ENCODE measurements around the gene SLAMF6. TPM values are rescaled to one million over a fixed set of nuclear protein-coding genes. Genes with fewer than 3 reads are reported as not detected.

SLAMF6 gene
- total RNA-seq, 1 donor from 2014 or later = 0.52 TPM

DNA sequence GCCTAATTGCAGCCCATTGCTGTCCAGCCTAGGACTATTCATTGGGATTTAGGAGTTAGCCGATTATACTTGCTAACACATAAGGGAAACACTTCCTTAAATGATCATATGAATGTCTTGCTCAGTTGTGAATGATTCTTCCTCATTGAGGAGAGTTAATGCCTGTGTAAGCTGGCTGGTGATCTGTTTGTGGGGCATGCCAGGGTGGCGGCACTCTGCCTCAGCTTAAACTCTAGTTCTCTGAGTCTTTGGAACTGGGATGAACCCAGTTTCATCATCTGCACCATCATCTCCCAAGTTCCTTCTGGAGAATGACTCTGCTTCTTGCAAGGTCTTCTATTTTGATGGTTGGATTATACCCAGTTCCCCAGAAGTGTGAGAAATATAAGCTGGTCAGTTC, 23.9 kb upstream of the SLAMF6 start:
- H3K9me3 ChIP-seq (ENCODE audit: control insufficient read depth in 3 of 3, low read length in 3 of 3) = no peaks in the 10 kb centered on the region
- no peak overlapping the region for H3K27ac ChIP-seq (ENCODE audit: low read depth, low read length)
- H3K4me3 ChIP-seq (ENCODE audit: low read length in 3 of 3) = no peak overlapping the region
- no peaks in the 10 kb centered on the region for H3K36me3 ChIP-seq (ENCODE audit: control insufficient read depth in 3 of 3, insufficient read depth in 3 of 3, low read length in 3 of 3)
- H3K9ac ChIP-seq (ENCODE audit: low read depth in 1 of 3, low read length in 3 of 3) = no peak overlapping the region
- H3K4me1 ChIP-seq (ENCODE audit: control insufficient read depth in 3 of 3, insufficient read depth in 3 of 3, low read length in 3 of 3) = peaks cover 0 to 3% (median 0%) of the 10 kb centered on the region in 3 donors
- peaks cover 0 to 6% (median 0%) of the 10 kb centered on the region in 3 donors for H3K27me3 ChIP-seq (ENCODE audit: control insufficient read depth in 3 of 3, insufficient read depth in 3 of 3, low read length in 3 of 3)

DNA sequence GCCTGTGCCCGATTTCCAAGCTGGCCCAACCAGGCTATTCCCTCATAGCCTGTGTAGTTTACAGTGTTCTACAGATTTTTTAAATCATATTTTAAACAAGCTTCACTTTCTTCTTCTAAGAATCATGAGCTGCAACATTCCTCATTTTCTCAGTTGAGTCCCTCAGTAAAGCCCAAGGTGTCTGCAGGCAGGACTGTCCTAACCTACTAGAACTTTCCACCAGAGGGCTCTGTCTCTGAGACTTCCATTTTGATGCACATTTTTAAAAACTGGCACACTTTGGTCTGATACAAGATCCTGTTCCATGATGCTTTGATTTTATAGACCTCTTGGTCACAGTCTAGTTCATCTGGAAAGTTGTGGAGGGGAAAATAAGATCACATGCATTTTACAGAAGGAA, 21.6 kb upstream of the SLAMF6 start:
- no peak overlapping the region for H3K9ac ChIP-seq (ENCODE audit: low read depth in 1 of 3, low read length in 3 of 3)
- no peaks in the 10 kb centered on the region for H3K9me3 ChIP-seq (ENCODE audit: control insufficient read depth in 3 of 3, low read length in 3 of 3)
- no peaks in the 10 kb centered on the region for H3K36me3 ChIP-seq (ENCODE audit: control insufficient read depth in 3 of 3, insufficient read depth in 3 of 3, low read length in 3 of 3)
- no peak overlapping the region for H3K27ac ChIP-seq (ENCODE audit: low read depth, low read length)
- no peak overlapping the region for H3K4me3 ChIP-seq (ENCODE audit: low read length in 3 of 3)
- H3K4me1 ChIP-seq (ENCODE audit: control insufficient read depth in 3 of 3, insufficient read depth in 3 of 3, low read length in 3 of 3) = peaks cover 0 to 3% (median 0%) of the 10 kb centered on the region in 3 donors
- no peaks in the 10 kb centered on the region for H3K27me3 ChIP-seq (ENCODE audit: control insufficient read depth in 3 of 3, insufficient read depth in 3 of 3, low read length in 3 of 3)

DNA sequence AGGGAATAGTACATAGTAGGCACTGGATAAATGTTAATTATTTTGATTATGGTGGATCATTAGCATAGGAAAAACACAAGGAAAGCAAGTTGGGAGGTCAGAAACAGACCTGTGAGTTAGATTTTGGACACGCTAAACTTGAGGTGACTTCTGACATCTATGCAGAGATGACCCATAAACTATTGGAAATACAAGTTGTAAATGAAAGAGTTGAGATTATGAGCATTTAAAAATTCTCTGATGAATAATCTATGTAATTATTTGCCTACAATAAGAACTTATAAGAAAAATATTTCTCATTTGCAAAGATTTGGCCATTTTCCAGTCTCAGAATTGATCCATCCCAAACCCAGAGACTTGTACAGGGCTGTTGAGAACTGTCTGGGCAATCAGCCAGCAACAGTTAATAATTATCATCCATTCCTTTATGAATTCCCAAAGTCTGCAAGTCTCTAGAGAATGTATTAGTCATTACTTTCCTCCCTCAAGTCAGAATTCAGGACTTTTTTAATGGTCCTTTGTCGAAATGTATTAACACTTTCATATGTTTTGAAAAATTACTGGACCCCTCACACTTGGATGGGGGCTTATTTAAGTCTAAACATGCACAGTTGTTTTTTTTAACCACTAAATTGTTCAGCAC, 19.4 kb upstream of the SLAMF6 start:
- Histone ChIP-seq H3K27ac (ENCODE audit: low read depth, low read length) (no peak overlapping the region), H3K4me1 (ENCODE audit: control insufficient read depth in 3 of 3, insufficient read depth in 3 of 3, low read length in 3 of 3) (no peaks in the 10 kb centered on the region)

DNA sequence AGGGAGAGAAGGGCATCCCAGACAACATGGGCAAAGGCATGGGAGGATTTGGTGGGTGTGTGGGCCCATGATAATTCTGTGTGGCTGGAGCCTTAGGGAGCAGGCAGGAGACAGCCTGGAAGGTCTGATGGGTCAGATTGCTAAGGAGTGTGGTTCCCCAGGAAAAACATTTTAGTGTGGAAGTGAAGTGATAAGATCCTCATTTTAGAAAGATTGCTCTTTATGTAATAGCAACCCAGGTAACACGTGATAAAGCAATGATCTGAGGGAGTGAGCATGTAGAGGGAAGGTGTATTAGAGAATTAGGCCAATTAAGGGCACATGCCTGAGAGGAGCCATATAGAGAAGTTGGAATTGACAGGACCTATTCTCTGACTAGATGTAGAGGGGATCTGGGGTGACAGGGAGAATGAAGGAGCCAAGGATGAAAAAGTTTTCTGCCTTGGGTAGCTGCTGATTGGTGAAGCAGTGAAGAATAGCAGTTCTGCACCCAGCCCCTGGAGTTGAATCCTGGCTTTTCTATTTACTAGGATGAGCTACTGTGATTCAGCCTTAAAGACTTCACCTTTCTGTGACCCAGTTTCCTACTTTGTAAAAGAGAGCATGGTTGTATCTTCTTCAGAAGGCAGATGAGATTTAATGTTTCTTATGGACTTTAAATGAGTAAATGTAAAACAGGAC, 18.7 kb upstream of the SLAMF6 start:
- no peak overlapping the region for H3K4me3 ChIP-seq (ENCODE audit: low read length in 3 of 3)
- H3K4me1 ChIP-seq (ENCODE audit: control insufficient read depth in 3 of 3, insufficient read depth in 3 of 3, low read length in 3 of 3) = no peaks in the 10 kb centered on the region
- no peaks in the 10 kb centered on the region for H3K9me3 ChIP-seq (ENCODE audit: control insufficient read depth in 3 of 3, low read length in 3 of 3)
- H3K9ac ChIP-seq (ENCODE audit: low read depth in 1 of 3, low read length in 3 of 3) = no peak overlapping the region
- no peaks in the 10 kb centered on the region for H3K27me3 ChIP-seq (ENCODE audit: control insufficient read depth in 3 of 3, insufficient read depth in 3 of 3, low read length in 3 of 3)
- H3K36me3 ChIP-seq (ENCODE audit: control insufficient read depth in 3 of 3, insufficient read depth in 3 of 3, low read length in 3 of 3) = no peaks in the 10 kb centered on the region
- H3K27ac ChIP-seq (ENCODE audit: low read depth, low read length) = no peak overlapping the region

More for the DNA sequence above, 19.4 kb upstream of the SLAMF6 start:
- Histone ChIP-seq H3K36me3 (ENCODE audit: control insufficient read depth in 3 of 3, insufficient read depth in 3 of 3, low read length in 3 of 3) (no peaks in the 10 kb centered on the region), H3K27me3 (ENCODE audit: control insufficient read depth in 3 of 3, insufficient read depth in 3 of 3, low read length in 3 of 3) (no peaks in the 10 kb centered on the region), H3K9ac (ENCODE audit: low read depth in 1 of 3, low read length in 3 of 3) (no peak overlapping the region), H3K9me3 (ENCODE audit: control insufficient read depth in 3 of 3, low read length in 3 of 3) (no peaks in the 10 kb centered on the region), H3K4me3 (ENCODE audit: low read length in 3 of 3) (no peak overlapping the region)

DNA sequence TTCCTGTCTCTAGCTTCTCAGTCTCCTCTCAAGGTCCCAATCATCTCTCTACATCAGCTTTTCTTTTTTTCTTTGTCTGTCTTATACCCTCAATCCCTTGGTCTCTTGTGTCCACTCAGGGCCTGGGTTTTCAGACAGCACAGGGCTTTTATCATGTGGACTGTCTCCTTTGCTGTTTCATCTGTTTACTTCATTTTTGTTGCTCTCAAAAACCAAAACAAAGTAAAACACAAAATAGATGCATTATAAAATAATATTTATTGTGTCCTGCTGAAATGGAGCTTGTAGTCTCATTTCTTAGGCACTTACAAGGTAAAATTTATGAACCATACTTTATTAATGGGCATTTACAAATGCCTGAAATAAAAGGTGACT, 17.8 kb upstream of the SLAMF6 start:
- Histone ChIP-seq H3K36me3 (ENCODE audit: control insufficient read depth in 3 of 3, insufficient read depth in 3 of 3, low read length in 3 of 3) (no peaks in the 10 kb centered on the region), H3K27ac (ENCODE audit: low read depth, low read length) (no peak overlapping the region), H3K4me1 (ENCODE audit: control insufficient read depth in 3 of 3, insufficient read depth in 3 of 3, low read length in 3 of 3) (no peaks in the 10 kb centered on the region), H3K9me3 (ENCODE audit: control insufficient read depth in 3 of 3, low read length in 3 of 3) (peaks cover 0 to 2% (median 0%) of the 10 kb centered on the region in 3 donors), H3K4me3 (ENCODE audit: low read length in 3 of 3) (no peak overlapping the region), H3K27me3 (ENCODE audit: control insufficient read depth in 3 of 3, insufficient read depth in 3 of 3, low read length in 3 of 3) (no peaks in the 10 kb centered on the region), H3K9ac (ENCODE audit: low read depth in 1 of 3, low read length in 3 of 3) (no peak overlapping the region)

DNA sequence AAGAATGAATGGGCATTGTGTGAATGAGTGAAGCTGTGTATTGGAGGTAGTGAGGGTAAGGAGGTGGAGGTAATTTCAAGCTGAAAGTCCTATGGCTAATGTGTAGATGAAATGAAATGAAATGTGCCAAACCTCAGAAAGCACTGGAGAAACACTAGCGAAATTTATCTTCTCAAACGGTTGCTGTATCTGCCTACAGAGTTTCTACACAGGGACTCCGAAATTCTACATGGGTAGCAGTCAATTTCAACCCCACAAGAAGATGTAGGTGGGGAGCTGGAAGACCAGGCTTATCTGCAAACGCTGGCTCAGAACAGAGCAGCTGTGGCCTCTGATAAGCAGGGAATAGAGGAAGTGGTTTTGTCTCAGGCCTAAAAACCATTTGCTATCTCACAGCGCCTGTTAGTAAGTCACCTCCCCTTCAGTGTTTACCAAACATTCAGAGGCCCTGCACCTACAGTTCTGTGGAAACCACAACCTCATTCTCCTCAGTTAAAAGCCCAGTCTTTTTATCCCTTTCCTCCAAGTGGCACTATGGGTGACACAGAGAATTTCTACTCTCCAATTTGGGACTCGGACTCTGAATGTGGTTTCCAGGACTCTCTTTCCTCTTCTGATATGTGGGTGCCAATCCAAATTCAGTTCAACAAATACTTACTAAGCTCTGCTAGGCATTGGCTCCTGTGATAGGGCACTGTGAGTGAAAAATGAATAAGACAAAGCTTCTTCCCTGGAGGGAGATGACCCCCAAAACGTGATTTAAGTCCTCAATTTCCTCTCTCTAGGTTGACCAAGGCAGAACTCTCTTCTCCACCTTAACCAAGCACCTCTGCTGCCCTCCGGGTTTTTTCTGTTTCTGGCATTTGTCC, 17.2 kb upstream of the SLAMF6 start:
- no peak overlapping the region for H3K4me3 ChIP-seq (ENCODE audit: low read length in 3 of 3)
- H3K4me1 ChIP-seq (ENCODE audit: control insufficient read depth in 3 of 3, insufficient read depth in 3 of 3, low read length in 3 of 3) = no peaks in the 10 kb centered on the region
- no peak overlapping the region for H3K27ac ChIP-seq (ENCODE audit: low read depth, low read length)
- H3K36me3 ChIP-seq (ENCODE audit: control insufficient read depth in 3 of 3, insufficient read depth in 3 of 3, low read length in 3 of 3) = no peaks in the 10 kb centered on the region
- H3K9me3 ChIP-seq (ENCODE audit: control insufficient read depth in 3 of 3, low read length in 3 of 3) = peaks cover 0 to 4% (median 0%) of the 10 kb centered on the region in 3 donors
- no peak overlapping the region for H3K9ac ChIP-seq (ENCODE audit: low read depth in 1 of 3, low read length in 3 of 3)
- H3K27me3 ChIP-seq (ENCODE audit: control insufficient read depth in 3 of 3, insufficient read depth in 3 of 3, low read length in 3 of 3) = no peaks in the 10 kb centered on the region

DNA sequence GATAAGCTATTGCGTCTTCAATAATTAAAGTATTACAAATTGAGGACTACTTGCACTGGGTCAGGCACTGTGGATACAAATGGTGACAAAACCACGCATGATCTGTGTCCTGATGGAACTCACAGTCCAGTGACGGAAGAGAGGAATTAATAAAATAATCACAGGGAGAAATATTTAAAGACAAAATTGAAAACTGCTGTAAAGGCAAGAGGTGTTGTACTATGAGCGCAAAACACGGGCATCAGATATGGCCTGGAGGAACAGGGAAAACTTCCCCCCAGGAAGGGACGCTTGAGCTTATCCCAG, 16.6 kb upstream of the SLAMF6 start:
- no peaks in the 10 kb centered on the region for H3K4me1 ChIP-seq (ENCODE audit: control insufficient read depth in 3 of 3, insufficient read depth in 3 of 3, low read length in 3 of 3)
- no peaks in the 10 kb centered on the region for H3K36me3 ChIP-seq (ENCODE audit: control insufficient read depth in 3 of 3, insufficient read depth in 3 of 3, low read length in 3 of 3)
- no peak overlapping the region for H3K27ac ChIP-seq (ENCODE audit: low read depth, low read length)
- H3K9ac ChIP-seq (ENCODE audit: low read depth in 1 of 3, low read length in 3 of 3) = no peak overlapping the region
- H3K4me3 ChIP-seq (ENCODE audit: low read length in 3 of 3) = no peak overlapping the region
- H3K27me3 ChIP-seq (ENCODE audit: control insufficient read depth in 3 of 3, insufficient read depth in 3 of 3, low read length in 3 of 3) = no peaks in the 10 kb centered on the region
- H3K9me3 ChIP-seq (ENCODE audit: control insufficient read depth in 3 of 3, low read length in 3 of 3) = peaks cover 0 to 6% (median 0%) of the 10 kb centered on the region in 3 donors

DNA sequence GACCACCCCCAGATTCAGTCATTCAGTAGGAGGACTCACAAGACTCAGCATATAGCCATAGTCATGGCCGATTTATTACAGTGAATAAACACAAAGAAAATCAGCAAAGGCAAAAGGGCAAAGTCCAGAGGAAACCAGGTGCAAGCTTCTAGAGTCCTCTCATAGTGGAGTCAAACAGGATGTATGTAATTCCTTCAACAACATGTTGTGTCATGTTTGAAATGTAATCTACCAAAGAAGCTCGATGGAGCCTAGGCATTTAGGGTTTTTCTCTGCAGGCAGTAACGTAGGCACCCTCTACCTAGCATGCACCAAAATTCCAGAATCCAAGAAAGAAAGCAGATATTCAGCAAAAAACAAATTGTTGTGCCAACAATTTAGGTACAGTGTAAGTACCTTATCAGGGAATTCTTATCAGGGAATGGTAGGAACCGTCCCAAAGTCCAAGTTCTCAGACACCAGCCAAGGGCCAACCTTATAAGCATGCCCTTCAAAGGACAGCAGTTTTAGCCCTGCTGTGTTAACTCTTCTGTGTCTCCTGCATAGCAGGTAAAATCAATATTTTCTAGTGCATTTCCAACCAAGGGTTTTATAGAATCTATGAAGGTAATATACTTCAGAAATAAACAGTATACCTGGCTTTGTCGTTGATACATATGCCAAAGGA, 16.1 kb upstream of the SLAMF6 start:
- Histone ChIP-seq H3K36me3 (ENCODE audit: control insufficient read depth in 3 of 3, insufficient read depth in 3 of 3, low read length in 3 of 3) (no peaks in the 10 kb centered on the region), H3K9ac (ENCODE audit: low read depth in 1 of 3, low read length in 3 of 3) (no peak overlapping the region), H3K27ac (ENCODE audit: low read depth, low read length) (no peak overlapping the region), H3K4me1 (ENCODE audit: control insufficient read depth in 3 of 3, insufficient read depth in 3 of 3, low read length in 3 of 3) (no peaks in the 10 kb centered on the region), H3K9me3 (ENCODE audit: control insufficient read depth in 3 of 3, low read length in 3 of 3) (peaks cover 0 to 6% (median 0%) of the 10 kb centered on the region in 3 donors), H3K27me3 (ENCODE audit: control insufficient read depth in 3 of 3, insufficient read depth in 3 of 3, low read length in 3 of 3) (no peaks in the 10 kb centered on the region), H3K4me3 (ENCODE audit: low read length in 3 of 3) (no peak overlapping the region)

DNA sequence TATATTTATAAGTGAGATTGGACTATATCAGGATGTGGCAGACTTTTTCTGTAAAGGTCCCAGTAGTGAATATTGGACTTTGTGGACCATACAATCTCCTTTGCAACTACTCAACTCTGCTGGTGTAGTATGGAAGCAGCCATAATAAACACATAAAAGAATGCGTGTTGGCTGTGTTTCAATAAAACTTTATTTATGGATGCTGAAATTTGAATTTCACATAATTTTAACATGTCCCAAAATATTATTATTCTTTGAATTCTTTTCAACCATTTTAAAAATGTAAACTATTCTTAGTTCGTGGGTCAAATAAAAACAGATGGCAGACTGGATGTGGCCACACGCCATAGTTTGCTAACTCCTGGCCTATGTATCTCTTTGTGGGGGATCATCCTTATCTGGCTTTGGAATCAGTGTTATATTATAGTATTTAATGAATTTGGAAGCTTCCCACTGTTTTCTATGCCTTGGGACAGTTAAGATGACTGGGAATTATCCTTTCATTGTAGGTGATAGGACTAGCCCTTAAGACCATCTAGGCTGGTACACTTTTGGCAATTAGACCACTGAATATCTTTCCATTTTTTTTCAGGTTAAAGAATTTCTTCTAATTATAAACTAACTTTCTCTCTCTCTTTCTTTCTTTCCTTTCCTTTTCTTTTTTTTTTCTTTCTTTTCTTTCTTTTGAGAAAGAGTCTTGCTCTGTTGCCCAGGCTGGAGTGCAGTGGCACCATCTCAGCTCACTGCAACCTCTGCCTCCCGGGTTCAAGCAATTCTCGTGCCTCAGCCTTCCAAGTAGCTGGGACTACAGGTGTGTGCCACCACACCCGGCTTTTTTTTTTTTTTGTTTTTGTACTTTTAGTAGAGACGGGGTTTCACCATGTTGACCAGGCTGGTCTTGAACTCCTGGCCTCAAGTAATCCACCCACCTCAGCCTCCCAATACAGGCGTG, 14.9 kb upstream of the SLAMF6 start:
- no peak overlapping the region for H3K4me3 ChIP-seq (ENCODE audit: low read length in 3 of 3)
- H3K27me3 ChIP-seq (ENCODE audit: control insufficient read depth in 3 of 3, insufficient read depth in 3 of 3, low read length in 3 of 3) = no peaks in the 10 kb centered on the region
- H3K4me1 ChIP-seq (ENCODE audit: control insufficient read depth in 3 of 3, insufficient read depth in 3 of 3, low read length in 3 of 3) = no peaks in the 10 kb centered on the region
- no peak overlapping the region for H3K27ac ChIP-seq (ENCODE audit: low read depth, low read length)
- H3K9ac ChIP-seq (ENCODE audit: low read depth in 1 of 3, low read length in 3 of 3) = no peak overlapping the region
- peaks cover 0 to 6% (median 0%) of the 10 kb centered on the region in 3 donors for H3K9me3 ChIP-seq (ENCODE audit: control insufficient read depth in 3 of 3, low read length in 3 of 3)
- no peaks in the 10 kb centered on the region for H3K36me3 ChIP-seq (ENCODE audit: control insufficient read depth in 3 of 3, insufficient read depth in 3 of 3, low read length in 3 of 3)

Measured in skeletal muscle tissue (tissue), 4 donors.